ENCODE data around the gene LRP1B. TPM values are rescaled to one million over a fixed set of nuclear protein-coding genes. Genes with fewer than 3 reads are reported as not detected.

Gene LRP1B
- total RNA-seq, 1 donor from 2014 or later = 8.8 TPM

DNA sequence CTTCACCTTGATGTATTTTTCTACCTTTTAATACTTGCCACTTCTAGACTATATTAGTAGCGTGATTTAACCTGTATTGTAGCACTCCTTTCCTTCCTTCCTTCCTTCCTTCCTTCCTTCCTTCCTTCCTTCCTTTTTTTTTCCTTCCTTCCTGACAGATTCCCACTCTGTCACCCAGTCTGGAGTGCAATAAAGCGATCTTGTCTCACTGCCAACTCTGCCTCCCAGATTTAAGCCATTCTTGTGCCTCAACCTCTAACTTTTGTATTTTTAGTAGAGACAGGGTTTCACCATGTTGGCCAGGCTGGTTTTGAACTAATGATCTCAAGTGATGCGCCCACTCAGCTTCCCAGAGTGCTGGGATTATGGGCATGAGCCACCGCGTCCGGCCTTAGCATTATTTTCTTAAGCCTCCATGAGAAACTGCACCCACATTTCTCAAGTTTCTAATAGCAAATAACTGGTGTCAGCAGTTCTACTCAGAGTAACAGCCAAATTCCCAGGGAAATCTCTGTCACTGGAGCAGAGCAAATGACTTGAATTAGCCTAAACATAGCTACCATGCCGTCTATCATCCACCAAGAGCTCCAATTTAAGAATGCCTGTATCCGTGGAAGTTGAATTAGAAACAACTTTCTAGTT lies 529.2 kb downstream of the LRP1B start:
- Histone ChIP-seq H3K27ac (no peak overlapping the region), H3K27me3 (no peaks in the 10 kb centered on the region), H3K36me3 (no peaks in the 10 kb centered on the region), H3K9me3 (no peaks in the 10 kb centered on the region), H3K4me3 (no peak overlapping the region), H3K4me1 (no peaks in the 10 kb centered on the region)
- TF ChIP-seq POLR2A (IDR thresholded peaks at IDR 0.05) (no peak), POLR2AphosphoS5 (IDR thresholded peaks at IDR 0.05; ENCODE audit: insufficient read depth in 1 of 2, low read depth in 1 of 2) (no peak)
- TF ChIP-seq, protein P1, sequence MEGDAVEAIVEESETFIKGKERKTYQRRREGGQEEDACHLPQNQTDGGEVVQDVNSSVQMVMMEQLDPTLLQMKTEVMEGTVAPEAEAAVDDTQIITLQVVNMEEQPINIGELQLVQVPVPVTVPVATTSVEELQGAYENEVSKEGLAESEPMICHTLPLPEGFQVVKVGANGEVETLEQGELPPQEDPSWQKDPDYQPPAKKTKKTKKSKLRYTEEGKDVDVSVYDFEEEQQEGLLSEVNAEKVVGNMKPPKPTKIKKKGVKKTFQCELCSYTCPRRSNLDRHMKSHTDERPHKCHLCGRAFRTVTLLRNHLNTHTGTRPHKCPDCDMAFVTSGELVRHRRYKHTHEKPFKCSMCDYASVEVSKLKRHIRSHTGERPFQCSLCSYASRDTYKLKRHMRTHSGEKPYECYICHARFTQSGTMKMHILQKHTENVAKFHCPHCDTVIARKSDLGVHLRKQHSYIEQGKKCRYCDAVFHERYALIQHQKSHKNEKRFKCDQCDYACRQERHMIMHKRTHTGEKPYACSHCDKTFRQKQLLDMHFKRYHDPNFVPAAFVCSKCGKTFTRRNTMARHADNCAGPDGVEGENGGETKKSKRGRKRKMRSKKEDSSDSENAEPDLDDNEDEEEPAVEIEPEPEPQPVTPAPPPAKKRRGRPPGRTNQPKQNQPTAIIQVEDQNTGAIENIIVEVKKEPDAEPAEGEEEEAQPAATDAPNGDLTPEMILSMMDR (IDR thresholded peaks at IDR 0.05) = no peak
- no peak for DNase-seq (ENCODE audit: extremely low spot score in 2 of 2)
- intact Hi-C loops (cut with DNase I) = no loop called here

DNA sequence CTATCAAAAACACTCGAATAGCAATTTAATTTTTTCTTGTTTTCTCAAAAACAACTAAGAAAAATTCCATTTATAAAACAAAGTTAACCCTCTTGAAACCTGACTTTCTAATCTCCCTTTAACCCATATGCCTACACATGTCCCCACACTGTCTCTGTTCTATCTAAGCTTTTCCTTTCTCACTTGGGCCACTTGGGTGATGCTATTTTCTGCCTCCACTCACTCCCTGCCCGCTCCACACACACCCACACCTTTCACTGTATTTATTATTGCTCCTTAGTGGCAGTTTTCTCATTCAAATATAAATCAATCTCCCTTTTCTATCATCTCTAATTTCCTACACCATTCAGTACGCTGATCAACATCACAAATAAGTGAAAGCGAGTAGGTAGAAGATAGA lies 531.1 kb downstream of the LRP1B start:
- Histone ChIP-seq H3K4me1 (no peaks in the 10 kb centered on the region), H3K9me3 (no peaks in the 10 kb centered on the region), H3K4me3 (no peak overlapping the region), H3K27ac (no peak overlapping the region), H3K36me3 (no peaks in the 10 kb centered on the region), H3K27me3 (no peaks in the 10 kb centered on the region)
- intact Hi-C loops (cut with DNase I) = no loop called here
- TF ChIP-seq, protein P1 (IDR thresholded peaks at IDR 0.05) = no peak
- no peak for TF ChIP-seq POLR2A (IDR thresholded peaks at IDR 0.05)
- no peak for TF ChIP-seq POLR2AphosphoS5 (IDR thresholded peaks at IDR 0.05; ENCODE audit: insufficient read depth in 1 of 2, low read depth in 1 of 2)
- no peak for DNase-seq (ENCODE audit: extremely low spot score in 2 of 2)

DNA sequence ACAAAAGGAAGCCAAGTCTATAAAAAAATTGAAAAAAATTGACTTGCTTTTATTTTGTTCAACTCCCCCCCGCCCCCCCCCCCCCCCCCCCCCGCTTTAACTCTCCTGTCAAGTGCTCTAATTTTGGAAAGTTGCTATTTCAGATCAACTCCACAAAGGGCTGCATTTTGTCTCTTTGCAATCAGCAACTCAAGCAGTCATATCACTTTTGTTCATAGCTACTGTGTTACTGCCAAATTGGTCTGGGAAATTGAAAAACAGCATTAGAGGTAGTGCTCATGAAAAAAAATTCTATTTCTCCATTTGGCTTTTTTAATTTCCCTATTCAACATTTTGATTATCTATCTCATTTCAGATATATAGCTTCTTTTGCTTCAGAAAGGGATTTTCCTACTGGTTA lies 531.8 kb downstream of the LRP1B start:
- intact Hi-C loops (cut with DNase I) = no loop called here

DNA sequence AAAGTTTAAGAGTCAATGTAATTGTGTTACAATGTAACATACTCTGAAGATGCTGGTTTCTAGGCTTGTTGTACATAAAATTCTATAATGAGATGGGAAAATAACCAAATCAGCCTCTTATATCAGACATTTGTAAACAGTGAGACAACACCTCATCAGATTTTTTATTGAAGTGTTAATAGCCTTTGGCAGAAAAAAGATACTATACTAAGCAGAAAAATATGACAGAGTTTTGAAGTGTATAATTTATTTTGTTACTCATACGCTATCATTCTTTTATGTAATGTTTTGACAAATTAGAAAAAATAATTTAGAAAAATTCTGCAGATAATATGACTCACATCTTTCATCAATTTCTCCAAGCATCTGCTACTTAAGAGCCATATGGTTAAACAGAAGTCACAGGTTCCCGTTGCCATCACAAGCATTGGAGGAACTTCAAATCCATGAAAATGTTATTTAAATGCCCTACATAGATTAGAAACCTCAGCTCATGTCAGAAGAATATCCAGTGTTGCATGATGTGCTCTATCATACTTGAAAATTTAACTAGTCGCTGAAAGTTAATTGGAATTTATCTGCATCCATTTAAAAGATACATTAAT lies 535.4 kb downstream of the LRP1B start:
- no peak overlapping the region for H3K27ac ChIP-seq
- no peaks in the 10 kb centered on the region for H3K36me3 ChIP-seq
- TF ChIP-seq, protein P1 (IDR thresholded peaks at IDR 0.05) = no peak
- no peak for TF ChIP-seq POLR2A (IDR thresholded peaks at IDR 0.05)
- TF ChIP-seq POLR2AphosphoS5 (IDR thresholded peaks at IDR 0.05; ENCODE audit: insufficient read depth in 1 of 2, low read depth in 1 of 2) = no peak
- intact Hi-C loops (cut with DNase I) = no loop called here
- DNase-seq (ENCODE audit: extremely low spot score in 2 of 2) = no peak
- no peaks in the 10 kb centered on the region for H3K27me3 ChIP-seq
- H3K4me3 ChIP-seq = no peak overlapping the region
- no peaks in the 10 kb centered on the region for H3K9me3 ChIP-seq
- no peaks in the 10 kb centered on the region for H3K4me1 ChIP-seq

More for the DNA sequence above, 531.8 kb downstream of the LRP1B start:
- no peak overlapping the region for H3K4me3 ChIP-seq
- no peak overlapping the region for H3K27ac ChIP-seq
- H3K36me3 ChIP-seq = no peaks in the 10 kb centered on the region
- TF ChIP-seq POLR2A (IDR thresholded peaks at IDR 0.05) (no peak), POLR2AphosphoS5 (IDR thresholded peaks at IDR 0.05; ENCODE audit: insufficient read depth in 1 of 2, low read depth in 1 of 2) (no peak)
- TF ChIP-seq, protein P1 (IDR thresholded peaks at IDR 0.05) = no peak
- no peaks in the 10 kb centered on the region for H3K4me1 ChIP-seq
- no peaks in the 10 kb centered on the region for H3K9me3 ChIP-seq
- DNase-seq (ENCODE audit: extremely low spot score in 2 of 2) = no peak
- no peaks in the 10 kb centered on the region for H3K27me3 ChIP-seq

DNA sequence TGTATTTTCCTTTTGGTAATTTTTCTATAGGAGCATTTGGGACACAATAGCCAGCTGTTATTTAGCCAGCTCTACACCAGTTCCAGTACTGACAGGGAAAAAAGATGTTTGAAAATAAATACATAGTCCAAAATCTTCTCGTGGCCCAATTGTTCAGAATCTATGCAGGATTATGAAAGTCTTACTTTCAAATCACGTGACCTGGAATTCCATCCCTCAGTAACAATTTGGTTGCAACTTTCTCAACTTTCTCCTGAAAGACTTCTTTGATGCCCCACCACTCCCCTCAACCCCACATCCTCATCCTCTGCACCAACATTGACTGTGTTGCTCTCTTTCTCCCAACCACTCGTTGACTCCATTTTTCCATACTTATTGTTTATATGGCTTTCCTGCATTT lies 539.0 kb downstream of the LRP1B start:
- Histone ChIP-seq H3K4me3 (no peak overlapping the region), H3K4me1 (no peaks in the 10 kb centered on the region), H3K27me3 (no peaks in the 10 kb centered on the region), H3K9me3 (no peaks in the 10 kb centered on the region), H3K36me3 (no peaks in the 10 kb centered on the region), H3K27ac (no peak overlapping the region)
- no peak for TF ChIP-seq POLR2AphosphoS5 (IDR thresholded peaks at IDR 0.05; ENCODE audit: insufficient read depth in 1 of 2, low read depth in 1 of 2)
- TF ChIP-seq, protein P1 (IDR thresholded peaks at IDR 0.05) = no peak
- DNase-seq (ENCODE audit: extremely low spot score in 2 of 2) = no peak
- intact Hi-C loops (cut with DNase I) = no loop called here

Data from vagina (tissue), 2 donors.